ENCODE measurements around the gene IL12RB2. TPM values are rescaled to one million over a fixed set of nuclear protein-coding genes. Genes with fewer than 3 reads are reported as not detected.

The IL12RB2 gene
- total RNA-seq, 1 donor, result 1.3 TPM

DNA sequence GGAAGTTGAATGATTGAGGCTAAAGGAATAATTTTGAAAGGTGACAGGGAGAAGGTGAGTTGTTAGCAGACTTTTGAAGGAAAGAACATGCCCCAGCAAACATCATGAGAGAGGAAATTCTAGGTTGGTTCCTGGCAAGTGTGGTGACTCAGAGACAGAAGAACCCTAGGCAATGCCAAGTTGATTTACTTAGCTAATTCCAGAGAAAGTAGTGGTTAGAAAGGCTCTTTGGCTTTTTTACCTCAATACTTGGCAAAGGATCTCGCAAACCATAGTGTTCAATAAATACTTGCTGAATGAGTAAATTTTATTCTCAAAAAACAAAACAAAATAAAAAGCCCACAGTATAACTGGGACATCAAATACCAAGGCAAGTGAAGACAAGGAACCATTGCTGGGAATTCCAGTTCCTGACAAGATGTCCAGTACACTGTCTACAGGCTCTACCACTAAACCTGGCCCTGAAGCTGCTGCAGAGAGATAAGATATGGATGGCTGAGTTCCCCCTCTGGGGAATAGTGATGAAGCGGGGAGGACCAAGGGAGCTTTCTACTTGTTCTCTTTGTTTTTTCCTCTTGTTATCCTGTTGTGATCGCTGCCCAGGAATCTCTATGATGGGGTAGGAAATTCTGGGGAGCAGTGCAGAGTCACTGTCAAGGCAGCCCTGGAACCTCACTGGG, 48.2 kb downstream of the IL12RB2 start:
- no peak overlapping the region for H3K4me3 ChIP-seq (ENCODE audit: low read length)
- H3K9me3 ChIP-seq (ENCODE audit: low read depth, low read length), result no peaks in the 10 kb centered on the region
- no peaks in the 10 kb centered on the region for H3K4me1 ChIP-seq (ENCODE audit: insufficient read depth, low read length)
- H3K27me3 ChIP-seq (ENCODE audit: insufficient read depth, low read length), result no peaks in the 10 kb centered on the region

DNA sequence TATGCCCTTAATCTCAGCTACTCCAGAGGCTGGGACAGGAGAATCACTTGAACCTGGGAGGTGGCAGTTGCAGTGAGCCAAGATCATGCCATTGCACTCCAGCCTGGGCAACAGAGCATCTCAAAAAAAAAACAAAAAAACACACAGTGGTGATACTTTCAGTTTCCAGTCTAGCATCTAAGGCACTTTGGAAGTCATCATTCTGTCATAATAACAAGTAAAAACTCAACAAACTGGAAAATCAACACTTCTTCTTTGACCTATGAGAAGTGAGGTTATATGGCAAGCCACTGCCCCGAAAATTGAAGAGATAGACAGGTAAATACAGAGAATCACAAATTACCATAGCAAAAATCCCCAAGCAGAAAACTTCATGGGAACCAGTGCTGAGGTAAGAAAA, 51.9 kb downstream of the IL12RB2 start:
- H3K27me3 ChIP-seq (ENCODE audit: insufficient read depth, low read length), result no peaks in the 10 kb centered on the region
- H3K9me3 ChIP-seq (ENCODE audit: low read depth, low read length), result no peaks in the 10 kb centered on the region
- H3K4me3 ChIP-seq (ENCODE audit: low read length), result no peak overlapping the region
- H3K4me1 ChIP-seq (ENCODE audit: insufficient read depth, low read length), result no peaks in the 10 kb centered on the region

DNA sequence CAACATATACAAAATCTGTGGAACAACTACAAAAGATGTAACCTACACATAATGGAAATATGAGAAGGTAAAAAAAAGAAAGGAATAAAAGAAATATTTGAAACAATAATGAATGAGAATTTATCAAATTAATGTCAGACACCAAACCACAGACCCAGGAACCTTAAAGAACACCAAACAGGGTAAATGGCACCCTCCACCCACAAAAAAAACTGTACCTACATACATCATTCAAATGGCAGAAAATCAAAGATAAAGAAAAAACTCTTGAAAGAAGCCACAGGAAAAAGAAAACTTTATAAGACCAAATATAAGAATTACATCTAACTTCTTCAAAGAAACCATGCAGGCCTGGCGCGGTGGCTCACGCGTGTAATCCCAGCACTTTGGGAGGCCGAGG, 54.0 kb downstream of the IL12RB2 start:
- Histone ChIP-seq H3K9me3 (ENCODE audit: low read depth, low read length) (no peaks in the 10 kb centered on the region), H3K4me1 (ENCODE audit: insufficient read depth, low read length) (no peaks in the 10 kb centered on the region), H3K27me3 (ENCODE audit: insufficient read depth, low read length) (no peaks in the 10 kb centered on the region), H3K4me3 (ENCODE audit: low read length) (no peak overlapping the region)

DNA sequence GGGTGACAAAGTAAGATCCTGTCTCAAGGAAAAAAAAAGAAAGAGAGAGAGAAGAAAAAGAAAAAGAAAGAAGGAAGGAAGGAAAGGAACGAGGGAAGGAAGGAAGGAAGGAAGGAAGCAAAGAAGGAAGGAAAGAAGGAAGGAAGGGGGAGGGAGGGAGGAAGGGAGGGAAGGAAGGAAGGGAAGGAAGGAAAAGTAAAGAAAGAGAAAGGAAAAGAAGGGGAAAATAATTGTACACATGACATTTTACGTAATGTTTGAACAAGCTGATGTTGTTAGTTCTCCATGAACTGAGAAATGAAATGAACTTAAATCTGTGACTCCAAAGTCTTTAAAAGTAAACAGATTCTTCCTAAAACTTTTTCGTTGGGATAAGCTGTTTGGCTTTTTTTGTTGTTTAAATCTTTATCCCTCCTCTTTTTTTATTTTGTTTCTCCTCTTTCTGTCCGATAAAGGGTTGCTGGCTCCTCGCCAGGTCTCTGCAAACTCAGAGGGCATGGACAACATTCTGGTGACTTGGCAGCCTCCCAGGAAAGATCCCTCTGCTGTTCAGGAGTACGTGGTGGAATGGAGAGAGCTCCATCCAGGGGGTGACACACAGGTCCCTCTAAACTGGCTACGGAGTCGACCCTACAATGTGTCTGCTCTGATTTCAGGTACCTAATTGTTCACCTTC, 59.8 kb downstream of the IL12RB2 start:
- no peak overlapping the region for H3K4me3 ChIP-seq (ENCODE audit: low read length)
- H3K4me1 ChIP-seq (ENCODE audit: insufficient read depth, low read length), result no peaks in the 10 kb centered on the region
- no peaks in the 10 kb centered on the region for H3K27me3 ChIP-seq (ENCODE audit: insufficient read depth, low read length)
- H3K9me3 ChIP-seq (ENCODE audit: low read depth, low read length), result no peaks in the 10 kb centered on the region

DNA sequence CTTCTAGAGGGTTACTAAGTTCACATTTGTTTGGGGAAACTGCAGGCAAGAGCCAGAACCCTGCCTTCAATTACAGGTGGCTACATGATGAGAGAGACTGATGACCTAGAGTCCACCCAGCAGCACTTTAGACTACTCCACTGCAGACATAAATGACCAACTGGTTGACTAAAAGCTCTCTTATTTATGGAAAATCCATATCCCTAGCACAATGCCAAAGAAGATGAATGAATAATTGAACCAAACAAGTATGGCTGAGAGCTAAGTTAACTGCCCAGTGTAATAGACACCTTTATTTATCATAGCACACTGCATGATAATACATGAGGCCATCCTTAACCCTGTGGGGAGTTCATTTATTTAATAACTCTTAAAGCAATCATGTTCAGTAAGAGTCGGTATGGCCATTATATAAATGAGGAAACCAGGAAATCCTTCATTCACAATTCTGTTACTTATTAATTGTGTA, 60.4 kb downstream of the IL12RB2 start:
- no peaks in the 10 kb centered on the region for H3K4me1 ChIP-seq (ENCODE audit: insufficient read depth, low read length)
- H3K27me3 ChIP-seq (ENCODE audit: insufficient read depth, low read length), result no peaks in the 10 kb centered on the region
- no peak overlapping the region for H3K4me3 ChIP-seq (ENCODE audit: low read length)
- no peaks in the 10 kb centered on the region for H3K9me3 ChIP-seq (ENCODE audit: low read depth, low read length)

DNA sequence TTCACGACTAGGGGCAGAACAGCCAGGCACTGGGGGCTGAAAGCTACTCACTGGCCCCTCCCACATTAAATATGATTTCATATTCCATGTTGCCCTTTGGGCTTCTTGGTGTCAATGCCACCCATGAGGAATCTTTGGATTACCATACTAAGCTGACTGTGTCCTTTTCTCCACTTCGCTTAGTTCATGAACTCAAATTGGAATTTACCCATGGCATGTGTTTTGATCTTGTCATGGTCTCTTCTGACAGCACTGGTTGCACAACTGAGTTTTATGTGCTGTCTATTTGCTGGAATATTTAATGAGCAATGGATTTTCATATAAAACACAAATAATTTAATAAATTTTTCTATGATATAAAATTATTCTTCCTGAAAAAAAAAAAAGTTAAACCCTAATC, 63.4 kb downstream of the IL12RB2 start:
- no peak overlapping the region for H3K4me3 ChIP-seq (ENCODE audit: low read length)
- no peaks in the 10 kb centered on the region for H3K4me1 ChIP-seq (ENCODE audit: insufficient read depth, low read length)
- no peaks in the 10 kb centered on the region for H3K27me3 ChIP-seq (ENCODE audit: insufficient read depth, low read length)
- no peaks in the 10 kb centered on the region for H3K9me3 ChIP-seq (ENCODE audit: low read depth, low read length)

DNA sequence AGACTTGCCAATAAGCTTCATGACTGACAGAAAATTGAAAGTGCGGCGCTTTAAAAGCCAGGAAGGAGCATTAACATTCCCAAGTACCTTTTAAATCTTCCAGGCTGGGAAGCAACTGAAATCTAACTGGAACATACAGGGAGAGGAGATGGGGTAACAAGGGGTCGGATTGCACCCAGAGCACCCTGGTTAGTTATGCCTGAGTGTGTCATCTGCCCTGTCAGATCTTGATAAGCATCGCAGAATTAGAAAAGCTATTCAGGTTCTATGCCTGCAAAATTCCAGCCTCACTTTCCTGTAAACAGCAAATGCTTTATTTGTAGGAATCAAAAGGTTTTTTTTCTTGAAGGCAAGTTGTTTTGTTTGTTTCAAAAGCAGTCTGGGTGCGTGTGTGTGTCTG, 64.0 kb downstream of the IL12RB2 start:
- Histone ChIP-seq H3K4me1 (ENCODE audit: insufficient read depth, low read length) (no peaks in the 10 kb centered on the region), H3K4me3 (ENCODE audit: low read length) (no peak overlapping the region), H3K9me3 (ENCODE audit: low read depth, low read length) (no peaks in the 10 kb centered on the region), H3K27me3 (ENCODE audit: insufficient read depth, low read length) (no peaks in the 10 kb centered on the region)

DNA sequence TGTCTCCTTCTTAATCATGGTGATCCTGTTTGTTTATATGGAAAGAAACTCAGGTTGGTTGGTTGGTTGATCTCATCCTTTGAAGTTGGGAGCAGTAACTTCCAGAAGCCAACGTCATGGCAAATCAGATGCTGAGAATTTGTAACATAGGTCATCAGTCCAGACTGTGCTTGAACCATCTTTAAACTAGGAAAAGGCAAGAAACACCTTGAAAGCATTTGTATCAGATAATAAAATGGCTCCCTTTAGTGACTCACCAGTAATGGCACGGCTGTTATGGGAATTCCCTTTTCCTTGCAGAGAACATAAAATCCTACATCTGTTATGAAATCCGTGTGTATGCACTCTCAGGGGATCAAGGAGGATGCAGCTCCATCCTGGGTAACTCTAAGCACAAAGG, 64.5 kb downstream of the IL12RB2 start:
- no peaks in the 10 kb centered on the region for H3K4me1 ChIP-seq (ENCODE audit: insufficient read depth, low read length)
- no peak overlapping the region for H3K4me3 ChIP-seq (ENCODE audit: low read length)
- H3K27me3 ChIP-seq (ENCODE audit: insufficient read depth, low read length), result no peaks in the 10 kb centered on the region
- no peaks in the 10 kb centered on the region for H3K9me3 ChIP-seq (ENCODE audit: low read depth, low read length)

DNA sequence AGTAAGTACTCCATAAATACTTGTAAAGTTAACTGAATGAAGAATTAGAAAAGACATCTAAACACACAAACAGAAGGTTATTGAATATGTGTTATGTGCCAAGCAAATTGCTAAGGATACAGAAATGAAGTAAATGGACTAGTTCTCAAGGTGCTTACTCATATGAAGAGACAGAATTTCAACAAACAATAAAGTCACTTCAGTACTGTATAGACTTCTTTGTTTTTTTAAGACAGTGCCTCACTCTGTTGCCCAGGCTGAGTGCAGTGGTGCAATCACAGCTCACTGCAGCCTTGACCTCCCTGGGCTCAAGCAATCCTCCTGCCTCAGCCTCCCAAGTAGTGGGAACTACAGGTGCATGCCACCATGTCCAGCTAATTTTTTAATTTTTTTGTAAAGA, 65.2 kb downstream of the IL12RB2 start:
- Histone ChIP-seq H3K9me3 (ENCODE audit: low read depth, low read length) (no peaks in the 10 kb centered on the region), H3K27me3 (ENCODE audit: insufficient read depth, low read length) (no peaks in the 10 kb centered on the region)

DNA sequence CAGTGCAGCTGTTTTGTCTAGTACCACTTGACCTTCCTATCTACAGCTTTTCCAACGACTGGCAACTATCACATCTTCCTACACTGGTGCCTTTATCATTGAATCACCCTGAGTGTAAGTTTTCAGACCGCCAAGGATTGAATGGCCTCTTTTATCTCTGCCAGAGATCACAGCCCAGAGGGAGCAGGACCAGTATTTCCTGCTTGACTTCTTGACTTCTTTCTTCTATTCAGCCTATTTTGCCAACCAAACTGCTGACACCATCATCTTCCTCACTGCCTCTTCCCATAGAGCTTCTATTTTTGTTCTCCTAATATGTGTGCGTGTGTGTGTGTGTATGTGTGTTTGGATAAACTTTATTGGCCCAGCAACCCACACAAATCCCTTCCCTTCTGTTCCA, 68.7 kb downstream of the IL12RB2 start:
- Histone ChIP-seq H3K4me3 (ENCODE audit: low read length) (no peak overlapping the region), H3K27me3 (ENCODE audit: insufficient read depth, low read length) (no peaks in the 10 kb centered on the region), H3K9me3 (ENCODE audit: low read depth, low read length) (no peaks in the 10 kb centered on the region), H3K4me1 (ENCODE audit: insufficient read depth, low read length) (no peaks in the 10 kb centered on the region)

More for the DNA sequence above, 65.2 kb downstream of the IL12RB2 start:
- Histone ChIP-seq H3K4me3 (ENCODE audit: low read length) (no peak overlapping the region), H3K4me1 (ENCODE audit: insufficient read depth, low read length) (no peaks in the 10 kb centered on the region)

DNA sequence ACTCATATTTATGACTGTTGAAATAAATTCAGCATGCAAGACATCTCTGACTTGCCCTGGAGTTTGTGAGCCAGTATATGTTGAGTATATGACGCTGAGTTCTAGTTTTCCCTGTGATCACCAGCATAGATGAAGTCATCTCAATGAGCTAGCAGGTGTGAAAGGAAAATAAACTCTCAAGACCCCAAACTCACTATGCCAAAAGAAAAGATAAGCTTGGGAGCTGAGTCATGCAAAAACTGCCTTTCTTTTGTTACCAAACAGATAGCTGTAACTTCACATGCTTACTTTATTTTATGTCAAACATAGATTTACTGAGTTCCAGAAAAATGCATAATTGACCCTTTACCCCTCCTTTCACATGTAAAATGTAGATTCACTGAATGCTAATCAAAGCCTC, 69.6 kb downstream of the IL12RB2 start:
- no peaks in the 10 kb centered on the region for H3K27me3 ChIP-seq (ENCODE audit: insufficient read depth, low read length)
- no peaks in the 10 kb centered on the region for H3K4me1 ChIP-seq (ENCODE audit: insufficient read depth, low read length)
- no peak overlapping the region for H3K4me3 ChIP-seq (ENCODE audit: low read length)
- H3K9me3 ChIP-seq (ENCODE audit: low read depth, low read length), result no peaks in the 10 kb centered on the region

DNA sequence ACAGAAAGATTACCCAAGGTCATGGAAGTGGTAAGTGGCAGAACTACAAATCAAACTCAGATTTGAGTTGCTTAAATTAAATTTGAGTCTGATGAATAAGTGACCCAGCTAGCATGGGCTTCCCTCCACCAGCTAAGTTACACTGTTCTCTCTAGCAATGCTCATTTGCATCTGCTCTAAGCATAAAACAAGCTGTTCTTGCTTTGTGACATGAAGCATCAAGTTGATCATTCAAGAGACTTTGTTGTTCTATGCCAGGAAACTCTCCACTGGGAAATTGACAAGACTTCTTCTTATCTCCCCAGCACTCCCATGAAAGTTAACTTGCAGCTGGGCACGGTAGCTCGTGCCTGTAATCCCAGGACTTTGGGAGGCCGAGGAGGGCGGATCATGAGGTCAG, 73.5 kb downstream of the IL12RB2 start:
- Histone ChIP-seq H3K4me3 (ENCODE audit: low read length) (no peak overlapping the region), H3K9me3 (ENCODE audit: low read depth, low read length) (no peaks in the 10 kb centered on the region)

DNA sequence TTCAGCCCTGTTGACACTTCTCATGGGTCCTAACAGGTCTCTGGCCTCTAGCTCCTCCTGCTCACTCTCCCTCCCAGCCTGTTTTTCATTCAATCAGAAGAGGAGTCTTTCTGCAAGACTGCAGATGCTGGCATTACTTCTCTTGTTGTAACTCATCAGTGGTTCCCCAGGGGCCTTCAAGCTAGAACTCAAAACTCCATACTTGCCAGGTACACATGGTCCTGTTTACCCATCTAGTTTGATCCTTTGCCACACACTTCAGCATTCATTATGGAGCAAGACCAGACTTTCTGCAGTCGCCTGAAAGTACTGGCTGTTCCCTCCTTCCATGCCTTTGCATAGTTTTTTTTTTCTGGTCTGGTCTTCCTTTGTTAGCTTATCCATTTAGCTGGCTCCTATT, 74.6 kb downstream of the IL12RB2 start:
- Histone ChIP-seq H3K4me3 (ENCODE audit: low read length) (no peak overlapping the region), H3K4me1 (ENCODE audit: insufficient read depth, low read length) (no peaks in the 10 kb centered on the region), H3K9me3 (ENCODE audit: low read depth, low read length) (no peaks in the 10 kb centered on the region), H3K27me3 (ENCODE audit: insufficient read depth, low read length) (no peaks in the 10 kb centered on the region)

More for the DNA sequence above, 73.5 kb downstream of the IL12RB2 start:
- Histone ChIP-seq H3K27me3 (ENCODE audit: insufficient read depth, low read length) (no peaks in the 10 kb centered on the region), H3K4me1 (ENCODE audit: insufficient read depth, low read length) (no peaks in the 10 kb centered on the region)

DNA sequence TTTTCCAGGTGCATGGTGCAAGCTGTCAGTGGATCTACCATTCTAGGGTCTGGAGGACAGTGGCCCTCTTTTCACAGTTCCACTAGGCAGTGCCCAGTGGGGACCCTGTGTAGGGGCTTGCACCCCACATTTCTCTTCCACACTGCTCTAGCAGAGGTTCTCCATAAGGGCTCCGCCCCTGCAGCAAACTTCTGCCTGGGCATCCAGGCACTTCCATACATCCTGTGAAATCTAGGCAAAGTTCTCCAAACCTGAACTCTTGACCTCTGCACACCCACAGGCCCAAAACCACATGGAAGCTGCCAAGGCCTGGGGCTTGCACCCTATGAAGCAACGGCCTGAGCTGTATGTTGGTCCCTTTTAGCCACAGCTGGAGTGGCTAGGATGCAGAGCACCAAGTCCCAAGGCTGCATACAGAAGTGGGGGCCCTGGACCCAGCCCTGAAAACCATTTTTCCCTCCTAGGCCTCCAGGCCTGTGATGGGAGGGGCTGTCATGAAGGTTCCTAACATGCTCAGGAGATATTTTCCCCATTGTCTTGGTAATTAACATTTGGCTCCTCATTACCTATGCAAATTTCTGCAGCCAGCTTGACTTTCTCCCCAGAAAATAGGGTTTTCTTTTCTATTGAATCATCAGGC, 76.4 kb downstream of the IL12RB2 start:
- no peaks in the 10 kb centered on the region for H3K9me3 ChIP-seq (ENCODE audit: low read depth, low read length)
- no peaks in the 10 kb centered on the region for H3K27me3 ChIP-seq (ENCODE audit: insufficient read depth, low read length)
- H3K4me1 ChIP-seq (ENCODE audit: insufficient read depth, low read length), result no peaks in the 10 kb centered on the region
- no peak overlapping the region for H3K4me3 ChIP-seq (ENCODE audit: low read length)

DNA sequence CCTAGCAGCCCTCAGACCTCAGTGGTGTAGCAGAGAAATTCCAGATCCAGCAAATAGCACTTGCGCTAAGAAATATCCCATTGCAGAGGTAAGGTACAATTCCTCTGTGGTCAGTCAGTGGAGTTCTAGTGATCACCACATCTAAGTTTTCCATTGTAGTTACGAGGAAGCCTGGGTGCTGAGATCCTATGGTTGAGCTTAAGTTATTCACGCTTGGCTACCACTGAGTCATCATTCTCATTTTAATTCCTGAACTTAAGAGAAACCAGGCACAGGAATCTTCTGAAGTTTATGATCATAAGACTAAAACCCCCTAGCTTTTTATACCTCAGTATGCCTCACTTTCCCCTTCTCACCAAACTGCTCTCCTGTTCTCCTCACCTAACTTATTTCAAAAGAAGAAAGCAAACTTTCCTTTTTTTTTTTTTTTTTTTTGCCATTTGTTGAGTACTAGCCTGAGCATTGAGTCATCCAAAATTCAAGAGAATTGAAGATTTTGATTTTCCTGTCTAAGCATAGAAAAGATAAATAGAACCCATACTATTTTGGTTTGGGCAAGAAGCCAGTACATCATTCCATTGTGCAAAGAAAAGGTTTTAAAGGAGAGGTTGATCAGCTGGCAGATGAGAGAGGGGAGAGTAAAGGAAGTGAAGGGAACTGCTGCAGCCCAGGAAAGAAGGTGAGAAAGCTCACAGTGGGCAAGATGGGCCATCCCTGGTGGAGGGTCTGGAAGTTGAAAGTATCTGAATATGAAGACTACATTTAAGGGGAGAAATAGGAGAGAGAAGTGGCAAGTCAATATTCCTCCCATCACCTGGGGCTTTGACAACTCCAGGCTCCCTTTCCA, 82.6 kb downstream of the IL12RB2 start:
- Histone ChIP-seq H3K4me1 (ENCODE audit: insufficient read depth, low read length) (no peaks in the 10 kb centered on the region), H3K27me3 (ENCODE audit: insufficient read depth, low read length) (no peaks in the 10 kb centered on the region), H3K9me3 (ENCODE audit: low read depth, low read length) (no peaks in the 10 kb centered on the region), H3K4me3 (ENCODE audit: low read length) (no peak overlapping the region)

All from mononuclear cell (primary cell).